ENCODE data around the gene ARHGEF7.

DNA sequence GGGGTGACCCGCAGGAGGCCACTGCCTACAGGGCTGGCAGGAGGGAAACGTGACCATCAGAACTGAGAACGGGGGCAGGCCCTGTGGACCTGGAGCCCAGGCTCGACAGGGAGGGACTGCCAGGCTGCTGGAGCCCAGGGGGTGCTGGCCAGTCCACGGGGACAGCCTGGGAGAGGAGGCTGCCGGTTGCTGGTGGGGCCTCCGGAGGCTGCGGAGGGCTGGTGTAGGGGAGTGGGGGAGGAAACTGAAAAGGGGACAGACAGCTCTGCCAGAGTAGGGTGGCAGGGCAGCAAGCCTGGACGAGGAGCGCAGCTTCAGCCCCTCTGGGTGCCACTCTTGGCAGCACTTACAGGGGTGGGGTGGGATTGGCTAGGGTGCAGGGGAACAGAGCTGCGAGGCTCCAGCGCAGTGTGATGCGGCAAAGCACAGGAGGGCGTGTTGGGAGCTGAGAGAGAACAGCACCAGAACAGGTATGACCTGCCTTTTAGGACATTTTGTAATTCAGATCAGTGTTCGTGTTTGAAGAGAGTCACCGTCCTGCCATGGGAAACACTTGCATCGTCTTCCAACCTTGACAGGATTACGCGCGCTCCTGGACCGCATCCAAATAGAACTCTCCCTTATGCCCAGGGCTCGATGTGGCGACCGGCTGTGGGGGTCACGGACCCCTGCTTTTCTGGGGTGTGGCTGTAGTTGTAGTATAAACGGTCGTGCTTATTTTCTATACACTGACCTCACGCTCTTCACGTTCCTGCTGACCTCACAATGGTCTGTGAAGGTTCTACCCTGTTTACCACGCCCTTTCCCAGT is 19.9 kb upstream of the ARHGEF7 start:
- TF ChIP-seq, protein P1, sequence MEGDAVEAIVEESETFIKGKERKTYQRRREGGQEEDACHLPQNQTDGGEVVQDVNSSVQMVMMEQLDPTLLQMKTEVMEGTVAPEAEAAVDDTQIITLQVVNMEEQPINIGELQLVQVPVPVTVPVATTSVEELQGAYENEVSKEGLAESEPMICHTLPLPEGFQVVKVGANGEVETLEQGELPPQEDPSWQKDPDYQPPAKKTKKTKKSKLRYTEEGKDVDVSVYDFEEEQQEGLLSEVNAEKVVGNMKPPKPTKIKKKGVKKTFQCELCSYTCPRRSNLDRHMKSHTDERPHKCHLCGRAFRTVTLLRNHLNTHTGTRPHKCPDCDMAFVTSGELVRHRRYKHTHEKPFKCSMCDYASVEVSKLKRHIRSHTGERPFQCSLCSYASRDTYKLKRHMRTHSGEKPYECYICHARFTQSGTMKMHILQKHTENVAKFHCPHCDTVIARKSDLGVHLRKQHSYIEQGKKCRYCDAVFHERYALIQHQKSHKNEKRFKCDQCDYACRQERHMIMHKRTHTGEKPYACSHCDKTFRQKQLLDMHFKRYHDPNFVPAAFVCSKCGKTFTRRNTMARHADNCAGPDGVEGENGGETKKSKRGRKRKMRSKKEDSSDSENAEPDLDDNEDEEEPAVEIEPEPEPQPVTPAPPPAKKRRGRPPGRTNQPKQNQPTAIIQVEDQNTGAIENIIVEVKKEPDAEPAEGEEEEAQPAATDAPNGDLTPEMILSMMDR (IDR thresholded peaks at IDR 0.05), result no peak
- no peak for TF ChIP-seq POLR2A (IDR thresholded peaks at IDR 0.05)

Measured in vagina (tissue), 2 donors.